Suprapubic skin (tissue), 3 donors: ENCODE measurements around the gene SPSB3.

Experiments
- POLR2A ChIP-seq, 2 donors: fragments of 450-650 bp; IDR thresholded peaks; one replicate each; pipeline ENCODE4 v1.6.1; 2017; ENCODE audit warnings: antibody characterized with exemption in 2 of 2, mild to moderate bottlenecking in 2 of 2, moderate library complexity in 2 of 2
- TF ChIP-seq, protein P1 (sequence below), 2 donors: fragments of 200-600 bp in 1 of 2; fragments of 450-650 bp in 1 of 2; sonication (generic) in 1 of 2; IDR thresholded peaks; one replicate each; pipeline ENCODE4 v1.5.1; 2016 to 2019; ENCODE audit warnings: antibody characterized with exemption in 2 of 2, mild to moderate bottlenecking in 1 of 2, moderate library complexity in 1 of 2

- TF ChIP-seq, protein P1, sequence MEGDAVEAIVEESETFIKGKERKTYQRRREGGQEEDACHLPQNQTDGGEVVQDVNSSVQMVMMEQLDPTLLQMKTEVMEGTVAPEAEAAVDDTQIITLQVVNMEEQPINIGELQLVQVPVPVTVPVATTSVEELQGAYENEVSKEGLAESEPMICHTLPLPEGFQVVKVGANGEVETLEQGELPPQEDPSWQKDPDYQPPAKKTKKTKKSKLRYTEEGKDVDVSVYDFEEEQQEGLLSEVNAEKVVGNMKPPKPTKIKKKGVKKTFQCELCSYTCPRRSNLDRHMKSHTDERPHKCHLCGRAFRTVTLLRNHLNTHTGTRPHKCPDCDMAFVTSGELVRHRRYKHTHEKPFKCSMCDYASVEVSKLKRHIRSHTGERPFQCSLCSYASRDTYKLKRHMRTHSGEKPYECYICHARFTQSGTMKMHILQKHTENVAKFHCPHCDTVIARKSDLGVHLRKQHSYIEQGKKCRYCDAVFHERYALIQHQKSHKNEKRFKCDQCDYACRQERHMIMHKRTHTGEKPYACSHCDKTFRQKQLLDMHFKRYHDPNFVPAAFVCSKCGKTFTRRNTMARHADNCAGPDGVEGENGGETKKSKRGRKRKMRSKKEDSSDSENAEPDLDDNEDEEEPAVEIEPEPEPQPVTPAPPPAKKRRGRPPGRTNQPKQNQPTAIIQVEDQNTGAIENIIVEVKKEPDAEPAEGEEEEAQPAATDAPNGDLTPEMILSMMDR (IDR thresholded peaks at IDR 0.05) = no peak
- no peak for TF ChIP-seq POLR2A (IDR thresholded peaks at IDR 0.05)
These were observed 36.3 kb downstream of the SPSB3 start for GRCh38 chr16:1745900-1746692.
